Calu3 (cell line): ENCODE results near the gene QPCTL. TPM values are rescaled to one million over a fixed set of nuclear protein-coding genes. Genes with fewer than 3 reads are reported as not detected.

ENCODE experiments used
- BruUV-seq: library from RNA; stranded (reverse); fragments of 400-500 nt; replicated peaks from 2 replicates; lab custom pipeline; 2021; lab: Mats Ljungman, UMichigan
- CTCF ChIA-PET: fragments of 300-600 bp; sonication (Branson Sonifier 250); formaldehyde crosslinking; loops from one replicate; lab custom pipeline; 2022; ENCODE audit warnings: antibody characterized with exemption; lab: Charles Lee
- DNase-seq: peaks from one replicate; pipeline ENCODE4 v3.0.0; 2022
- H3K27ac Mint-ChIP-seq: one replicate; pipeline ENCODE4 v1.8.0; 2022; ENCODE audit warnings: mixed read lengths; ENCODE audit not compliant: unreplicated experiment
- H3K27me3 Mint-ChIP-seq: one replicate; pipeline ENCODE4 v1.8.0; 2022; ENCODE audit warnings: mixed read lengths; ENCODE audit not compliant: unreplicated experiment
- H3K36me3 Mint-ChIP-seq: one replicate; pipeline ENCODE4 v1.8.0; 2022; ENCODE audit warnings: mild to moderate bottlenecking, moderate library complexity, mixed read lengths; ENCODE audit not compliant: insufficient read depth, unreplicated experiment
- H3K4me1 Mint-ChIP-seq: one replicate; pipeline ENCODE4 v1.8.0; 2022; ENCODE audit warnings: mild to moderate bottlenecking, low read depth, mixed read lengths; ENCODE audit not compliant: unreplicated experiment
- H3K4me3 Mint-ChIP-seq: one replicate; pipeline ENCODE4 v1.8.0; 2022; ENCODE audit warnings: mild to moderate bottlenecking, low read depth, moderate library complexity, mixed read lengths; ENCODE audit not compliant: unreplicated experiment
- H3K9me3 Mint-ChIP-seq: one replicate; pipeline ENCODE4 v1.8.0; 2022; ENCODE audit warnings: low read depth, mixed read lengths; ENCODE audit not compliant: unreplicated experiment
- CTCF ChIP-seq: fragments of 200-600 bp; IDR thresholded peaks from one replicate; pipeline ENCODE4 v1.8.0; 2022; ENCODE audit warnings: antibody characterized with exemption; ENCODE audit not compliant: unreplicated experiment
- intact Hi-C: fragments of 100-400 bp; cut with micrococcal nuclease; formaldehyde crosslinking; loops from one replicate; pipeline ENCODE4 v1.10.0; 2022; ENCODE audit not compliant: unreplicated experiment
- total RNA-seq: library from RNA; stranded (reverse); gene quantifications from 2 replicates; pipeline ENCODE4 v1.2.3, GENCODE V29; 2022

The QPCTL gene
- total RNA-seq, 1 experiment from 2014 or later, result 20.4 TPM

GRCh38 chr19:45660636-45661035 lies 31.8 kb upstream of the QPCTL start:
- no peak for TF ChIP-seq CTCF

DNA sequence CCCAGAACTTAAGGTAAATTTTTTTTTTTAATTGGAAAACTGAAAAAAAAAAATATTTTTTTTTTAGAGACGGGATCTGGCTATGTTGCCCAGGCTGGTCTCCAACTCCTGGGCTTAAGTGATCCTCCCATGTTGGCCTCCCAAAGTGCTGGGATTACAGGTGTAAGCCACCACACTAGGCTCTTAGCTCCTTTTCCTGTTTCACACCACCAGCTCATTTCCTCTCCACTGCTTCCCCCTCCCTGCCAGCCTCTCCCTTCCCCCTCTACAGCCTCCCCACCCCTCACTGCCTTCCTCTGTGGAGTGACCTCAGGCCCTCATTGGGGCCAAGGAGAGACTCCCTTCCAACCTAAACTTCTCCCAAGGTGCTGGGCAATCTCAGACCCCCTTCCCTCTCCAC lies 28.7 kb upstream of the QPCTL start:
- Mint-ChIP-seq H3K36me3 (peaks cover 6% of the 10 kb centered on the region), H3K27ac (no peak overlapping the region)

More at GRCh38 chr19:45660636-45661035, 31.8 kb upstream of the QPCTL start:
- CTCF ChIA-PET, result interaction anchor here (1.0 to 1.2 kb wide), 3 partner anchors 15 to 18 kb away, joined by 3 to 9 read pairs (median 3); no protein-coding TSS in a partner anchor
- H3K9me3 Mint-ChIP-seq, result no peaks in the 10 kb centered on the region
- no peaks in the 10 kb centered on the region for H3K36me3 Mint-ChIP-seq
- H3K4me1 Mint-ChIP-seq, result peaks cover 9% of the 10 kb centered on the region
- BruUV-seq, result no TSS peak
- no peak for DNase-seq
- H3K27ac Mint-ChIP-seq, result no peak overlapping the region
- H3K4me3 Mint-ChIP-seq, result no peak overlapping the region
- intact Hi-C loops, result no loop called here
- H3K27me3 Mint-ChIP-seq, result peaks cover 60% of the 10 kb centered on the region

DNA sequence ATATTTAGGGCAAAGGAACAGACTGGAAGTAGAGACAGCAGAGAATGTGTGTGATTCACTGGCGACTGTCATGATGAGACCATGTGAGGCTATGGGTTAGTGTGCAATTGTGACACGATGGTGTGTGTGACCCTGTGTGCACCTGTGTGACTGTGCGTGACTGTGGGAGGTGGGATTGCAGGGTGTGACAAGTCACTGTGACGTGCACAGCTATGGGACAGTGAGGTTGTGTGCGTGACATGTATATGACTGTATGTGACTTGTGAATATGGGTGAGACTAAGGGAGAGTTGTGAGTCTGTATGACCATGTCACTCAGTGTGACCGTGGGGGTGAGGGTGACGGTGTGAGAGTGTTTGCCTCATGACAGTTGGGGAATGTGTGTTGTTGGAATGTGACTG lies 27.9 kb upstream of the QPCTL start:
- intact Hi-C loops, result no loop called here
- no peak for DNase-seq
- CTCF ChIA-PET, result no interaction called here
- Mint-ChIP-seq H3K4me1 (peaks cover 26% of the 10 kb centered on the region), H3K9me3 (no peaks in the 10 kb centered on the region), H3K4me3 (no peak overlapping the region), H3K27me3 (peaks cover 44% of the 10 kb centered on the region), H3K27ac (no peak overlapping the region), H3K36me3 (peaks cover 13% of the 10 kb centered on the region)
- no TSS peak for BruUV-seq
- TF ChIP-seq CTCF, result no peak

More for the DNA sequence above, 28.7 kb upstream of the QPCTL start:
- no peak for TF ChIP-seq CTCF
- H3K4me3 Mint-ChIP-seq, result no peak overlapping the region
- peaks cover 52% of the 10 kb centered on the region for H3K27me3 Mint-ChIP-seq
- H3K9me3 Mint-ChIP-seq, result no peaks in the 10 kb centered on the region
- CTCF ChIA-PET, result no interaction called here
- intact Hi-C loops, result no loop called here
- H3K4me1 Mint-ChIP-seq, result peaks cover 24% of the 10 kb centered on the region
- no peak for DNase-seq
- BruUV-seq, result no TSS peak

DNA sequence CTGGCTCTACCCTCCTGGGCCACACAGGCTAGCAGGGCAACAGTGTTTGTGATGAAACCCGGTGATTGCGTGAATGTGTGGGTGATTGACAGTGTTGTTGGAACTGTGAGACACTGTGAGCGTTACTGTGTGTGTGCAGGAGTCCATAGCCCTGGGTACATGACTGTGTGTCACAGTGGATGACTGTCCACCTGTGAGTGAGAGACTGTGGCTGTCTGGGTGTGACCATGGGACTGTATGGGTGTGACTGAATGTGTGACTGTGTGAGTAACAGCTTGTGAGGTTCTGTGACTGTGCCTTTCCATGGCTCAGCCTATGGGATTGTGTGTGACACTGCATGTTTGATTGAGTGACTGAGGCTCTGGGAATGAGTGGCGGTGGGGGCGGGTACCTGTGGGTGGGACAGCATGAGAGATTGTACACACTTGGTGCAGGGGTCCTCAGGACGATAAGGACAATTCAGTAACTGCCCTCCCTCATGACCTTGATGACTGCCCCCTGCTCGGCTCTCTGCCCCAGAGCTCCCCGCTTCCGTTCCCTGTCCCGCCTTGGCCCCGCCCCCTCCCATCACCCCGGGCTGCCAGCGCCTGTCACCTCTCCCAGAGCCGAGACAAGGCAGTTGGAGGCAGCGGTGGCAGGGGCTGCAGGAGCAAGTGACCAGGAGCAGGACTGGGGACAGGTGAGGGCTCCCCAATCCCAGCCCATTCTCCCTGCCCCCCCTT lies 24.7 kb upstream of the QPCTL start, which contains the start of gene GIPR:
TSS of gene GIPR (plus strand) at position 602 of the 722 bp plus-strand sequence. CDS start 1,300 bp downstream, outside the sequence.
- Mint-ChIP-seq H3K9me3 (no peaks in the 10 kb centered on the region), H3K4me1 (peaks cover 22% of the 10 kb centered on the region), H3K27ac (peak within 1 kb of the TSS; percentile 41), H3K36me3 (peaks cover 28% of the 10 kb centered on the region), H3K27me3 (peaks cover 24% of the 10 kb centered on the region), H3K4me3 (peak within 1 kb of the TSS; percentile 66)
- intact Hi-C loops, result no loop called here
- CTCF ChIA-PET, result interaction anchor here (0.6 to 2.6 kb wide), 10 partner anchors 10 to 200 kb away, joined by 3 to 9 read pairs (median 4); partner anchors contain the start of gene EML2
- TF ChIP-seq CTCF, result no peak
- DNase-seq, result peak; percentile 76
- no TSS peak for BruUV-seq
